ENCODE results near the gene NSD1. TPM values are rescaled to one million over a fixed set of nuclear protein-coding genes. Genes with fewer than 3 reads are reported as not detected.

Gene NSD1
- total RNA-seq, 4 donors from 2014 or later, result 46.4 to 112 (median 50.1) TPM

GRCh38 chr5:177179431-177179830, 45.9 kb downstream of the NSD1 start:
- Histone ChIP-seq H3K36me3 (peaks cover 0 to 5% (median 0%) of the 10 kb centered on the region in 3 donors), H3K4me1 (no peaks in the 10 kb centered on the region), H3K9me3 (no peaks in the 10 kb centered on the region), H3K27ac (no peak overlapping the region), H3K4me3 (no peak overlapping the region), H3K27me3 (no peaks in the 10 kb centered on the region)
- TF ChIP-seq POLR2A (IDR thresholded peaks at IDR 0.05) (no peak), CTCF (IDR thresholded peaks at IDR 0.05) (no peak)
- DNase-seq, result no peak

GRCh38 chr5:177183142-177183541, 49.6 kb downstream of the NSD1 start:
- no peak for TF ChIP-seq POLR2A (IDR thresholded peaks at IDR 0.05)
- TF ChIP-seq CTCF (IDR thresholded peaks at IDR 0.05), result no peak
- Histone ChIP-seq H3K27me3 (no peaks in the 10 kb centered on the region), H3K36me3 (peaks cover 0 to 9% (median 0%) of the 10 kb centered on the region in 3 donors), H3K4me1 (no peaks in the 10 kb centered on the region), H3K27ac (no peak overlapping the region), H3K9me3 (no peaks in the 10 kb centered on the region), H3K4me3 (no peak overlapping the region)
- no peak for DNase-seq

GRCh38 chr5:177183766-177184360, 50.3 kb downstream of the NSD1 start:
- Histone ChIP-seq H3K9me3 (no peaks in the 10 kb centered on the region), H3K27ac (no peak overlapping the region), H3K36me3 (peaks cover 0 to 9% (median 0%) of the 10 kb centered on the region in 3 donors), H3K27me3 (no peaks in the 10 kb centered on the region), H3K4me3 (no peak overlapping the region), H3K4me1 (no peaks in the 10 kb centered on the region)
- TF ChIP-seq POLR2A (IDR thresholded peaks at IDR 0.05) (no peak), CTCF (IDR thresholded peaks at IDR 0.05) (no peak)
- no peak for DNase-seq

- H3K27ac ChIP-seq, result no peak overlapping the region
- H3K36me3 ChIP-seq, result peaks cover 0 to 9% (median 0%) of the 10 kb centered on the region in 3 donors
- H3K9me3 ChIP-seq, result no peaks in the 10 kb centered on the region
- DNase-seq, result no peak
- H3K4me3 ChIP-seq, result no peak overlapping the region
- H3K27me3 ChIP-seq, result no peaks in the 10 kb centered on the region
- TF ChIP-seq POLR2A (IDR thresholded peaks at IDR 0.05), result no peak
- no peaks in the 10 kb centered on the region for H3K4me1 ChIP-seq
Measured at GRCh38 chr5:177185993-177186392, 52.4 kb downstream of the NSD1 start.

- H3K9me3 ChIP-seq, result no peaks in the 10 kb centered on the region
- H3K27me3 ChIP-seq, result no peaks in the 10 kb centered on the region
- TF ChIP-seq CTCF (IDR thresholded peaks at IDR 0.05), result no peak
- no peaks in the 10 kb centered on the region for H3K4me1 ChIP-seq
- no peak for DNase-seq
- H3K27ac ChIP-seq, result no peak overlapping the region
- H3K36me3 ChIP-seq, result peaks cover 0 to 9% (median 0%) of the 10 kb centered on the region in 3 donors
- H3K4me3 ChIP-seq, result no peak overlapping the region
Measured at GRCh38 chr5:177186645-177187044, 53.1 kb downstream of the NSD1 start.

GRCh38 chr5:177188775-177189174, 55.2 kb downstream of the NSD1 start:
- no peak overlapping the region for H3K4me3 ChIP-seq
- H3K9me3 ChIP-seq, result no peaks in the 10 kb centered on the region
- H3K27me3 ChIP-seq, result no peaks in the 10 kb centered on the region
- no peak overlapping the region for H3K27ac ChIP-seq
- H3K4me1 ChIP-seq, result no peaks in the 10 kb centered on the region
- peaks cover 0 to 29% (median 0%) of the 10 kb centered on the region in 3 donors for H3K36me3 ChIP-seq
- no peak for DNase-seq
- no peak for TF ChIP-seq CTCF (IDR thresholded peaks at IDR 0.05)
- TF ChIP-seq POLR2A (IDR thresholded peaks at IDR 0.05), result no peak
